ENCODE data around the gene KCNQ5. TPM values are rescaled to one million over a fixed set of nuclear protein-coding genes. Genes with fewer than 3 reads are reported as not detected.

KCNQ5 gene
- total and polyA plus RNA-seq, 2 of the 8 experiments (the other 6 are each of a cell fraction or from before 2014, with no cell fraction given): 0.83 to 1.2 TPM

DNA sequence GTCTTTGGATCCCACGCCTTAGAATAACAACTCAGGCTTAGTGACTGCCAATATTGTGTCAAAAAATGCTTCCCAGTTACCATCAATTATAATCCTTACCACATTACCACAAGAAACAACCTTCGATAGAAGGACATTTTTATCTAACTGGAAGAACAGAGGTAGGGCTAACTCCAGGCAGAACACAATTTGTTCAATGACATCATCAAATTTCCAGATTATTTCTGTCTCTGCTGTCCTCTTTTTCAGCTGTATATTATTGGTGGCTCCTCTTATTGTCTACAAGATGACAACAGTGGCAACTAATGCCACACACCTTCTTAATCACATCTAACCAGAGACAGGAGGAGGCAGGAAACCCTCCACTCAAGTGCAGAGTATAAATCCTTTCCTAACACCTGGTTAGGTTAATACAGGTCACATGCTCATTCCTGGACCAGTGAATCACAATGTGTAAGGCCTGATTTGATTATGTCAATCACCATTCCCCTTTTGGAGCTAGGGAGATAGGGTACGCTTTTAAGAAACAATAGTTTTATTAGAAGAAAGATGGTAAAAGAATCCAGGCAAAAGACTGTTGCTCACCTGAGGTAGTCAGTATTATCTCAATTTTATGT, 585.5 kb downstream of the KCNQ5 start:
- 96% methylated on average over 3 of the region's 3 CpGs; no CpG with 5 or more reads in 1 of the 2 experiments for WGBS, 2 experiments (ENCODE audit: extremely low coverage in 1 of 2, insufficient coverage in 1 of 2, insufficient read length in 1 of 2, insufficient replicate concordance in 2 of 2, low coverage in 1 of 2, low lambda C conversion rate in 2 of 2, missing lambda C conversion rate in 1 of 2)
- Histone ChIP-seq H4K20me1 (replicated peaks in 1 of 2; ENCODE audit: control insufficient read depth in 1 of 2, insufficient read depth in 2 of 2, low read length in 2 of 2) (no peaks in the 10 kb centered on the region), H3K4me1 (replicated peaks in 1 of 4; ENCODE audit: control insufficient read depth in 3 of 4, insufficient read depth in 4 of 4, low read length in 3 of 4) (peaks cover 0 to 4% (median 0%) of the 10 kb centered on the region in 4 experiments; a peak in 1 of 7 replicates), H3K23me2 (ENCODE audit: low read depth, low read length) (no peaks in the 10 kb centered on the region), H3K4me3 (ENCODE audit: extremely low read depth in 1 of 4, insufficient read depth in 2 of 4, low read depth in 3 of 4, low read length in 4 of 4) (no peak overlapping the region), H2BK5ac (ENCODE audit: low read depth, low read length) (no peak overlapping the region), H3K79me1 (ENCODE audit: low read depth, low read length) (no peaks in the 10 kb centered on the region), H4K5ac (ENCODE audit: insufficient read length, low read depth, low read length) (no peak overlapping the region), H3K56ac (replicated peaks; ENCODE audit: insufficient read length, low read depth, low read length) (no peak overlapping the region), H3K27me3 (replicated peaks in 1 of 4; ENCODE audit: control insufficient read depth in 3 of 4, extremely low read depth in 1 of 4, insufficient read depth in 3 of 4, low read length in 3 of 4) (no peaks in the 10 kb centered on the region), H2AFZ (ENCODE audit: low read length) (no peak overlapping the region), H2AK5ac (ENCODE audit: low read depth, low read length) (no peak overlapping the region), H3K27ac (ENCODE audit: low read depth, low read length) (no peak overlapping the region), H3K23ac (ENCODE audit: insufficient read length) (no peak overlapping the region), H2BK120ac (replicated peaks; ENCODE audit: low read depth, low read length) (no peak overlapping the region), H3K79me2 (ENCODE audit: control insufficient read depth in 1 of 2, insufficient read depth in 2 of 2, low read length in 2 of 2) (no peaks in the 10 kb centered on the region), H2BK12ac (ENCODE audit: low read depth, low read length) (no peak overlapping the region), H4K8ac (ENCODE audit: extremely low read depth, insufficient read depth, low read length) (no peak overlapping the region), H3K14ac (ENCODE audit: insufficient read length) (no peak overlapping the region), H3K4me2 (ENCODE audit: insufficient read depth in 1 of 2, low read depth in 2 of 2, low read length in 2 of 2) (no peak overlapping the region), H3K9ac (replicated peaks in 1 of 4; ENCODE audit: extremely low read depth in 1 of 4, low read depth in 3 of 4, low read length in 3 of 4) (no peak overlapping the region), H2BK20ac (ENCODE audit: low read length) (no peak overlapping the region), H4K91ac (replicated peaks; ENCODE audit: insufficient read length, low read length) (no peak overlapping the region), H3K9me3 (ENCODE audit: insufficient read depth in 2 of 2, low read depth in 1 of 2, low read length in 1 of 2) (peaks cover 3 to 12% of the 10 kb centered on the region in 2 experiments; a peak in 3 of 4 replicates), H2BK15ac (ENCODE audit: low read length) (no peak overlapping the region), H3K18ac (ENCODE audit: extremely low read depth, low read length) (no peak overlapping the region), H3K4ac (replicated peaks; ENCODE audit: insufficient read length, low read depth, low read length) (no peak overlapping the region), H3K36me3 (ENCODE audit: control insufficient read depth in 2 of 4, insufficient read depth in 4 of 4, low read length in 3 of 4) (no peaks in the 10 kb centered on the region)
- no peak for FAIRE-seq
- ChIA-PET CTCF (ENCODE audit: partially characterized antibody) (interaction anchor here (0.6 kb wide), 1 partner anchor 36 kb away, joined by 4 read pairs; no protein-coding TSS in a partner anchor), POLR2A (ENCODE audit: partially characterized antibody) (no interaction called here)
- no peak for DNase-seq (ENCODE audit: low read depth in 1 of 2, low spot score in 2 of 2)
- TF ChIP-seq, protein P1, sequence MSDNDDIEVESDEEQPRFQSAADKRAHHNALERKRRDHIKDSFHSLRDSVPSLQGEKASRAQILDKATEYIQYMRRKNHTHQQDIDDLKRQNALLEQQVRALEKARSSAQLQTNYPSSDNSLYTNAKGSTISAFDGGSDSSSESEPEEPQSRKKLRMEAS (IDR thresholded peaks at IDR 0.05): no peak
- TF ChIP-seq SUZ12 (IDR thresholded peaks at IDR 0.05; ENCODE audit: low read length) (no peak), SP2 (IDR thresholded peaks at IDR 0.05; ENCODE audit: low read length) (no peak), CBX8 (IDR thresholded peaks at IDR 0.05; ENCODE audit: borderline replicate concordance, low read depth, low read length) (no peak), RAD21 (IDR thresholded peaks at IDR 0.05 in 1 of 2, conservative IDR thresholded peaks at IDR 0.05 in 1 of 2; ENCODE audit: low read depth in 2 of 2, low read length in 2 of 2) (no peak), TEAD4 (IDR thresholded peaks at IDR 0.05; ENCODE audit: low read depth, low read length) (no peak), SAP30 (IDR thresholded peaks at IDR 0.05; ENCODE audit: insufficient read depth, insufficient replicate concordance, low read length) (no peak), MAFK (IDR thresholded peaks at IDR 0.05; ENCODE audit: low read depth, low read length) (no peak), GABPA (IDR thresholded peaks at IDR 0.05; ENCODE audit: borderline replicate concordance, insufficient read depth, low read length) (no peak), EGR1 (IDR thresholded peaks at IDR 0.05; ENCODE audit: borderline replicate concordance, low read depth, low read length) (no peak), TAF1 (IDR thresholded peaks at IDR 0.05; ENCODE audit: low read depth, low read length) (no peak), POLR2A (IDR thresholded peaks at IDR 0.05; ENCODE audit: control extremely low read depth in 1 of 2, low read depth in 2 of 2, low read length in 2 of 2) (no peak), BRCA1 (IDR thresholded peaks at IDR 0.05; ENCODE audit: low read depth, low read length) (no peak), FOSL1 (IDR thresholded peaks at IDR 0.05; ENCODE audit: insufficient read depth, low read depth, low read length) (no peak)

Measured in H1 (cell line).